ENCODE measurements around the gene MREG. TPM values are rescaled to one million over a fixed set of nuclear protein-coding genes. Genes with fewer than 3 reads are reported as not detected.

MREG gene
- total and polyA plus RNA-seq, 10 of the 15 experiments (the other 5 are each of a cell fraction or from before 2014, with no cell fraction given): 6.9 to 45.0 (median 28.5) TPM

DNA sequence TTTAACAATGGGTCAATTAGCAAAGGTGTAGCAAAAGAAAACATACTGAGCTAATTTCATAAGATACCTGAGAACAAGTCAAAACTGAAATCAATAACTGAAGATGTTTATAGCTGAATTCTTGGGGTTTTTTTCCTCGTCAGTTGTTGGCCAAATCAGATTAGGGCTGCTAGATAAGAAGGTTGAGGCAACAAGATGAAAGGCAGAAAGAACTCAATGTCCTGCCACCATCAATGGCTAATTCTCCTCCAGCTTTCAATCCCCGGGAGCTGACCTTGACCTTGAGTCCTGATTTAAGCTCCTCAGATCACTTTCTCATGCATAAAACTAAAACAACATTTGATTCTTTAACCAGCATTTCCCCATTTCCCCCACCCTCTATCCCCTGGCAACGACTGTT is 61.8 kb downstream of the MREG start:
- BruUV-seq (replicated peaks): no TSS peak
- DNase-seq (ENCODE audit: low read depth, low spot score): no peak
- Histone ChIP-seq H3K9me3 (replicated peaks; ENCODE audit: control insufficient read depth, insufficient read depth, low read length) (no peaks in the 10 kb centered on the region; the same call in 2 of the 3 replicates), H3K4me1 (ENCODE audit: control insufficient read depth, insufficient read depth, low read length) (no peaks in the 10 kb centered on the region), H3K27me3 (replicated peaks in 1 of 2; ENCODE audit: control insufficient read depth in 2 of 2, insufficient read depth in 2 of 2, low read length in 1 of 2) (no peaks in the 10 kb centered on the region), H3K4me2 (ENCODE audit: control insufficient read depth, insufficient read depth) (no peak overlapping the region), H3K4me3 (no peak overlapping the region), H2AFZ (ENCODE audit: control insufficient read depth, low read depth, low read length) (no peak overlapping the region), H3K9ac (ENCODE audit: control insufficient read depth, insufficient read depth, low read length) (no peak overlapping the region), H3K27ac (ENCODE audit: control insufficient read depth, insufficient read depth) (no peak overlapping the region), H4K20me1 (ENCODE audit: control insufficient read depth, insufficient read depth) (no peaks in the 10 kb centered on the region), H3K79me2 (ENCODE audit: control insufficient read depth, insufficient read depth, low read length) (peaks cover 3% of the 10 kb centered on the region), H3K36me3 (ENCODE audit: control insufficient read depth in 2 of 2, insufficient read depth in 2 of 2, low read length in 1 of 2) (peaks cover 0 to under 1% of the 10 kb centered on the region in 2 experiments; a peak in 2 of 4 replicates)
- ChIA-PET RAD21 (ENCODE audit: unreplicated experiment) (interaction anchor here (1.0 to 10.9 kb wide), 7 partner anchors 50 to 162 kb away, joined by 4 to 172 read pairs (median 11); partner anchors contain the start of gene MREG), CTCF (interaction anchor here (1.0 to 12.0 kb wide), 13 partner anchors 12 to 715 kb away, joined by 3 to 323 read pairs (median 15); partner anchors contain the start of gene MREG), POLR2A (interaction anchor here (0.5 to 1.9 kb wide), 2 partner anchors 50 to 218 kb away, joined by 6 to 7 read pairs; no protein-coding TSS in a partner anchor), SMC1A (ENCODE audit: uncharacterized antibody, unreplicated experiment) (interaction anchor here (0.6 to 9.6 kb wide), 17 partner anchors 9 to 191 kb away, joined by 3 to 224 read pairs (median 5); no protein-coding TSS in a partner anchor)
- ATAC-seq: no peak
- in situ Hi-C loops (cut with MboI) (loop anchor here (5.0 kb wide), 1 partner anchor 71 kb away; no protein-coding TSS in a partner anchor), intact Hi-C loops (cut with micrococcal nuclease; ENCODE audit: unreplicated experiment) (loop anchor here (2.0 to 10.0 kb wide), 2 partner anchors 53 to 163 kb away; no protein-coding TSS in a partner anchor)
- WGBS (ENCODE audit: insufficient coverage, insufficient replicate concordance, low lambda C conversion rate, missing lambda C conversion rate): 75% methylated on average over 3 of the region's 3 CpGs
- TF ChIP-seq SPI1 (IDR thresholded peaks at IDR 0.05; ENCODE audit: borderline replicate concordance, insufficient read depth, low read depth, low read length): no peak
- TF ChIP-seq POLR2AphosphoS2 (IDR thresholded peaks at IDR 0.05; ENCODE audit: low read depth, low read length): no peak
- TF ChIP-seq NFYA (IDR thresholded peaks at IDR 0.05; ENCODE audit: borderline replicate concordance, low read depth, low read length): no peak
- no peak for TF ChIP-seq ZNF24 (IDR thresholded peaks at IDR 0.05)
- TF ChIP-seq EP300 (IDR thresholded peaks at IDR 0.05; ENCODE audit: borderline replicate concordance in 1 of 2, control insufficient read depth in 1 of 2, low read depth in 2 of 2, low read length in 2 of 2): no peak
- no peak for TF ChIP-seq NKRF (conservative IDR thresholded peaks at IDR 0.05)
- no peak for TF ChIP-seq RUNX3 (IDR thresholded peaks at IDR 0.05; ENCODE audit: low read length)
- no peak for TF ChIP-seq CHD1 (IDR thresholded peaks at IDR 0.05; ENCODE audit: low read depth, low read length)
- no peak for TF ChIP-seq EZH2 (IDR thresholded peaks at IDR 0.05; ENCODE audit: borderline replicate concordance, control insufficient read depth, low read depth, low read length)
- TF ChIP-seq, protein P1, sequence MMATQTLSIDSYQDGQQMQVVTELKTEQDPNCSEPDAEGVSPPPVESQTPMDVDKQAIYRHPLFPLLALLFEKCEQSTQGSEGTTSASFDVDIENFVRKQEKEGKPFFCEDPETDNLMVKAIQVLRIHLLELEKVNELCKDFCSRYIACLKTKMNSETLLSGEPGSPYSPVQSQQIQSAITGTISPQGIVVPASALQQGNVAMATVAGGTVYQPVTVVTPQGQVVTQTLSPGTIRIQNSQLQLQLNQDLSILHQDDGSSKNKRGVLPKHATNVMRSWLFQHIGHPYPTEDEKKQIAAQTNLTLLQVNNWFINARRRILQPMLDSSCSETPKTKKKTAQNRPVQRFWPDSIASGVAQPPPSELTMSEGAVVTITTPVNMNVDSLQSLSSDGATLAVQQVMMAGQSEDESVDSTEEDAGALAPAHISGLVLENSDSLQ (IDR thresholded peaks at IDR 0.05): no peak
- TF ChIP-seq POU2F2 (IDR thresholded peaks at IDR 0.05; ENCODE audit: borderline replicate concordance, low read depth, low read length): no peak
- FAIRE-seq: no peak
